Activated CD8-positive, alpha-beta memory T cell treated with anti-CD3 and anti-CD28 coated beads for 36 hours (primary cell): ENCODE data around the gene TRIM67. TPM values are rescaled to one million over a fixed set of nuclear protein-coding genes. Genes with fewer than 3 reads are reported as not detected.
"Not testable (repeated sequence)": the region's sequence is repeated elsewhere in the genome, so short reads cannot be mapped to it uniquely, and the experiment has no call there.

Experiments
- CTCF ChIA-PET: fragments of 350-600 bp; sonication (Branson Sonifier 250); formaldehyde crosslinking; loops from one replicate; lab custom pipeline; 2021; ENCODE audit warnings: antibody characterized with exemption; lab: Charles Lee
- POLR2A ChIA-PET: fragments of 350-600 bp; sonication (Branson Sonifier 250); formaldehyde crosslinking; loops from one replicate; lab custom pipeline; 2021; ENCODE audit warnings: antibody characterized with exemption; lab: Charles Lee
- total RNA-seq, 2 experiments: library from RNA; stranded (reverse); gene quantifications; one replicate each; pipeline ENCODE4 v1.2.3, GENCODE V29; 2021

The TRIM67 gene
- not detected for total RNA-seq

DNA sequence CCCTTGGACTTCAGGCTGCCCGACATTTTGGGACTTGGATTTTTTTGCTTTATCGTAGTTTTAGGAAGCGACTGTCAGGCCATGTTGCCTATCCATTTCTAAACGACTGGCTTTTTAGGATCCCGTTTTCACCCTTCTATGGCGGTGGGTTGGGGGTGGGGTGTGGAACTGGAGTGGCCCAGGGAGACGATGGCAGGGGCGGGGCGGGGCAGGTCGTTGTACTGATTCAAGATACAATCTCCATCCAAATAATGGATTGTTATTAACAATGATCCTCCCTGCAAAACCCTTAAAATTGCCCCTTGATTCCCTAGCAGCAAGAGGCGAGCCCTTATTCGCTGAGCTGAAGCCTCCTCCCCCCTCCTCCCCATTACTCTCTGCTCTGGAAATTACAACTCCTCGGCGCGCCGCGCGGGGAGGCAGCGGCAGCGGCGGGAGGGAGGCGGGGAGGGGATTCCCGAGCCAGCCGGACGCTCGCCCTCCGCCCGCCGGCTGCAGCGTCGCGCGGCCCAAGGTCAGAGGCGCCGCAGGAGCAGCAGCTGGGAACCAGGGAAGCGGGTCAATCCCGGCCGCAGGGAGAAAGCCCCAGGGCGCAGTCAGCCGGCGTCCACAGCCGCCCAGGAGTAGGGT is at the start of gene TRIM67:
Gene TRIM67, plus strand, starts transcription at position 392 of the 630 bp plus-strand sequence. CDS start 912 bp downstream, outside the sequence.
- ChIA-PET CTCF (no interaction called here), POLR2A (no interaction called here)

- ChIA-PET CTCF (no interaction called here), POLR2A (no interaction called here)
These were observed 45.1 kb upstream of the TRIM67 start for GRCh38 chr1:231116738-231117137.

DNA sequence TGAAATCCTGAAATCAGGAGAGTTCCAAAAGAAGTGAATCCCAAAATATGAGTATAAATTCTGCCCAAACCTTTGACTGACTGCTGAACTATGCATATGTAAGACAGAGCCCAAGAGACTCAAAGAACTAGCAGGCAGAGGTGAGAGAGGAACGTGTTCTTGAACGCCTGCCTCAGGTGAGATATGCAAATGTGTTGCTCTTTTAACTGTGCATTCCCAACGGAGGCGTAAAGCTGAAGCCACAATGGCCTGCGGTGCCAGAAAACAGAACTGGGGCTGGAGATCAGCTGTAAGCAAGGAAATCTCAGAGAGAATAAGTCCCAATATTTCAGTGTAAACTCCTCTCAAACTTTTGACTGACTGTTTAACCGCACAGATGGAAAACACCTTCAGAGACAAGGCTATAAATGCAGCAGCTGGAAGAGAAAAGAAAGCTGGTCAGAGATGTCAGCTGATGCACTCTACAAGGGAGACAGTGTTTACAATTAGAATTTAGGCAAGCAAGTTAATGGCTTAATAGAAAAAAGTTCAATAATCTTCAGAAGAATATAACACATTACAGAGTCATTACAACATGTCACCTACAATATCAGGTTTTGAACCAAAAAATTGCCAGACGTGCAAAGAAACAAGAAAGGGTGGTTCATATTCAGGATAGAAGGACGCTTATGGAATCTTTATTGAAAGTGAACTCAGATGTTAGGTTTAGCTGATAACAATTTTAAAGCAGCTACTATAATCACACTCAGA is 43.0 kb upstream of the TRIM67 start:
- ChIA-PET CTCF (no interaction called here), POLR2A (no interaction called here)

GRCh38 chr1:231121533-231121932 is 40.3 kb upstream of the TRIM67 start:
- ChIA-PET POLR2A (no interaction called here), CTCF (no interaction called here)

DNA sequence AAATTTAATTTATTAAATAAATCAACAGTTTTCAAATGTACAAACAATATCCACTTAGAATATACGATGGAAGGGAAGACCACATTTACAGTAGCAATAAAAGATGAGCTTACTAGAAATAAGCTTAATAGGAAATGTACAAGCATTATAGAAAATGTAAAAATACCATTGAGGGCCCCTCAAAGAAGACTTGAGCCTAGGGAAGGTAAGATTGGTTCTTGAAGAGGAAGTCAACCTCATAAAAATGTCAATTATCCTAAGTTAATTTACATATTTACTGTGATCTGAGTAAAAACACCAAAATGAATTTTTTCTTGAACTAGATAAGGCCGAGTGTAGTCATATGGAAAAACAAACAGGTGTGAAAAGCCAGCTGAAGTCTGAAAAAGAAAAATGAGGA is 39.7 kb upstream of the TRIM67 start:
- CTCF ChIA-PET: no interaction called here
- POLR2A ChIA-PET: no interaction called here

DNA sequence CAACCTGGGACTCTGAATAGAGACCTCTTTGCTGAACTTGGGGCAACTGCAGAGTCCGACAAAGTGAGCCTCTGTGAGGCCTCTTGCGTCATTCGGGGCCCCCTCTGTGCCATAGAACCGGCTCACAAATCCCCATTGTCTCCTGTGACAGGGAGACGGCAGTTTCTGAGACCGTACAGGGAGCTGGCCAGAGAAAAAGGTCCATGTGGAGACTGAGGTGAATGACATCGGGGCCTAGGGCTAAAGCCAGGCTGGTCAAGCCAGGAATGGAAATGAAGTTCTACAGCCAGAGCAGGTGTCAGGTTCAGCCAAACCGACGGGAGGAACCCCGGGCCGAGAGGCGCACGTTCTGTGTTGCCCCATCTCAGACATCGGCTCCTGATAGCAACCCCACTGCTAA is 37.1 kb upstream of the TRIM67 start:
- ChIA-PET POLR2A (no interaction called here), CTCF (interaction anchor here (0.6 kb wide), 1 partner anchor 977 kb away, joined by 3 read pairs; no protein-coding TSS in a partner anchor)

GRCh38 chr1:231125972-231126580 is 35.8 kb upstream of the TRIM67 start:
- POLR2A ChIA-PET: no interaction called here
- CTCF ChIA-PET: no interaction called here

DNA sequence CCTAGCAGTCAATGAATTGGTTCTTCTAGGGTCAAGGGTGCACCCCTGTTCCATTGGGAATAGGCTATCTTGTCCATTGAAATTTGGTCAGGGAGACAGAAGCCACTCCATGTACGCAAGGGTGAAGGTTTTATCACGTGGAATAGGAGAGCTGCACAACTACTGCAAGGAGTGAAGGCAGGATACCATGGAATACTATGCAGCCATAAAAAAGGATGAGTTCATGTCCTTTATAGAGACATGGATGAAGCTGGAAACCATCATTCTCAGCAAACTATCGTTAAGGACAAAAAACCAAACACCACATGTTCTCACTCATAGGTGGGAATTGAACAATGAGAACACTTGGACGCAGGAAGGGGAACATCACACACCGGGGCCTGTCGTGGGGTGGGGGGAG is 34.8 kb upstream of the TRIM67 start:
- CTCF ChIA-PET, POLR2A ChIA-PET: not testable (repeated sequence)

GRCh38 chr1:231128471-231128870 is 33.4 kb upstream of the TRIM67 start:
- POLR2A ChIA-PET, CTCF ChIA-PET: not testable (repeated sequence)

DNA sequence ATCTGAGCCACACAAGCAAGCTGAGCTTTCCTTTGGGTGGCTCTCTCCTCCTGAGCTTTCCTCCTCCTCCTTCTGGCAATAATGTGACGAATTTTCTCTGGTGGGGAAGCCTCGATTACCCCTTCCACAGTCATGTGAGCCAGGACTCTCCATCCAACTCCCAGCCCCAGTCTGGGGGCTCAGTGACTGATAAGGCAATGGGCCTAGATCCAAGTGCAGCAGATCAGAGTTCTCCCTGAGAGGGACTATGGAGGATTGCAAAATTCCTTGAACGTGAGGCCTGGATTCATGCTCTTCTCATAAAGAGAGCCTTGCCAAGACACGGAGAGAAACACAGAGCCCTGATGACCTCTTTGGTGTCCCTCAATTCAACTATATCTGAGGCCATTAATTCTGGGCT is 31.3 kb upstream of the TRIM67 start:
- ChIA-PET POLR2A (no interaction called here), CTCF (no interaction called here)

GRCh38 chr1:231132591-231132990 is 29.3 kb upstream of the TRIM67 start:
- POLR2A ChIA-PET: not testable (repeated sequence)
- CTCF ChIA-PET: interaction anchor here (1.1 kb wide), 1 partner anchor 92 kb away, joined by 6 read pairs; no protein-coding TSS in a partner anchor

GRCh38 chr1:231134624-231135023 is 27.2 kb upstream of the TRIM67 start:
- ChIA-PET POLR2A (no interaction called here), CTCF (no interaction called here)

DNA sequence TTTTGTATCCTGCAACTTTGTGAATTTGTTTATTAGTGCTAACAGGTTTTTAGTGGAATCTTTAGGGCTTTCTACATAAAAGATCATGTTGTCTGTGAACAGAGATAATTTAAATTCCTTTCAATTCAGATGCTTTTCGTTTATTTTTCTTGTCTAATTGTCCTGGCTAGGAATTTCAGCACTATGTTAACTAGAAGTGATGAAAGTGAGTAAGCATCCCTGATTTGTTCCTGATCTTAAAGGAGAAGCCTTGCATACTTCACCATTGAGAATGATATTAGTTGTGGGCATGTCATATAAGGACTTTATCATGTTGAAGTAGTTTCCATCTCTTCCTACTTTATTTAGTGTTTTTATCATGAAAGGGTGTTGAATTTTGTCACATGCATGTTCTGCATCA is 23.6 kb upstream of the TRIM67 start:
- ChIA-PET CTCF (no interaction called here), POLR2A (no interaction called here)

DNA sequence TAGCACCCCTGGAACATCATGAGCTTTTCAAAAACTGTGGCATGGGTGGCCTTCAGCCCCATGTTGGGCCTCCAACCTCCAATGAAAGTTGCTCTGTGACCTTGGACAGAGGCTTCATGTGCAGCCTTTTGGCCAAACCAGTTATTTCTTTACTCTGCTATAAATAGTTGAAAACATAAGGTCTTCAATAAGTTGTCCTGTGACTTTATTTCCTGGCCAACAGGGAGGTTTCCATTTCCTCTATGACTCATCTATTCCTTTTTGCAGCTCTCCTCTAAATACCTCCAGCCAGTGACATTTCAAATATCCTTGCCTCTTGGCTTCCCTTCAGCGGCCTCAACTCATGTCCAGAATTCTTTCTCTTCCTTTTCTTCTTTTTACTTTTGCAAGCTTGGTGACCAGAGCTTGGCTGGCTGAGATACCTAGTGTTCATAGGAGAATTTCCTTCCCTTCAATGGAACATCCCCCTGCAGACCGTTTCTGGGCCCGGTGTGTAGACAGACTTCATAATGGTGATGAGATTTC is 22.7 kb upstream of the TRIM67 start:
- ChIA-PET CTCF (no interaction called here), POLR2A (no interaction called here)

DNA sequence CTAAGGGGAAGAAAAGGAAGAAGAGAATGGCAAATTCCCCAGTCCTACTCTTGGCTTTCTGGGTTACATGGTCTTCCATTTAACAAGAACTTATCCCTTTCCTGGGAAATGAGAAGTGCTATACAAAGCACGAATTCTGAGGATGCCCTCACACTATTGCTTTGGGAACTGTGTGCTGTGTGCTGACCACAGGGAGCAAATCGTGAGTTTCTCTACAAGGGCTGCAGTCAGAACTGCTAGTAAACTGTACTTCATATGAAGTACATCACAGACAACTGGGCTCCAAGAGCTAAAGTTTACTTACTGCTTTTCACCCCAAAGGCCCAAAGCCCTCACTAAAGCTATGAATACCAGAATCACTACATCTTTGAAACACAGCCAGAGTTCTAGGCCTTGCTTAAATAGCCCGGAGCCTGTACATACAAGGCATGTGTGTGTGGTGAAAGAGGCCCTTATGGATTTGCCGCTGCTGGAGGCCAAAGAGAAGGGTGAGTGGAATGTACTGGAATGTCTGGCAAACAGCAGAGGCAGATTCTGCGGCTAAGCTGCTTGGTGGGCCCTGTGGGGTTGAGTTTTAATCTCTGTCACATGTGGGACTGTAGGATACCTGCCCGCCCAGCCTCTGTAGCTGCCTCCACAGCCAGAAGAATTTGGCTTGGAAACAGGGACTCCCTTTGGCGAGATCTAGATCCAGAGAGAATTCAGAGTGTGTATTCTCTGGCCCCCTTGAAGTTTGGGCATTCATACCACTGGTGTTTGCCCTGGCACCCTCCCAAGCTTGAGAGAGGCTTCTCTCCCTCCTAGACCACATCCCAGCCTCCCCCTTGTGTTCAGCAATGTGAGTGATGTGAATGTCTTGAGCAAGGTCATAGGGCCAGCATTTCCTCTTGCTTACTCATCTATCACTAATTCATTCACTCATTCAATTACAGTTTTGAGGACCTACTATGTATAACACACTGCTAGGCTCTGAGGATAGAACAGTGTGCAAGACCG is 21.9 kb upstream of the TRIM67 start:
- ChIA-PET CTCF (no interaction called here), POLR2A (no interaction called here)

DNA sequence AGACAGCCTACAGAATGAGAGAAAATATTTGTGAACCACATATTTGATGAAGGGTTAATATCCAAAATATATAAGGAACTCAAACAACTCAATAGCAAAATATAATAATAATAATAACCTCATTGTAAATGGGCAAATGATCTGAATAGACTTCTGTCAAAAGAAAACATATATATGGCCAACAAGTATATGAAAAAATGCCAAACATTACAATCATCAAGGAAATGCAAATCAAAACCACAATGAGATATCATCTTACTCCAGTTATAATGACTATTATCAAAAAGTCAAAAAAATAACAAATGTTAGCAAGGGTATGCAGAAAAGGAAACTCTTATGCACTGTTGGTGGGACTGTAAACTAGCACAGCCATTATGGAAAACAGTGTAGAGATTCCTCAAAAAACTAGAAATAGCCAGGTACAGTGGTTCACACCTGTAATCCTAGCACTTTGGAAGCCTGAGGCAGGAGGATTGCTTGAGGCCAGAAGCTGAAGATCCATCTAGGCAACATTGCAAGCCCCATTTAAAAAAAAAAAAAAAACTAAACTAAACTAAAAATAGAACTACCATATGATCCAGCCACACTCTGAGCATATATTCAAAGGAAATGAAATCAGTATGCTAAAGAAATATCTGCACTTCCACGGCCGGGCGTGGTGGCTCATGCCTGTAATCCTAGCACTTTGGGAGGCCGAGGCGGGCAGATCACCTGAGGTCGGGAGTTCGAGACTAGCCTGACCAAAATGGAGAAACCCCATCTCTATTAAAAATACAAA is 17.3 kb upstream of the TRIM67 start:
- ChIA-PET POLR2A (no interaction called here), CTCF (no interaction called here)

GRCh38 chr1:231147896-231148295 is 14.0 kb upstream of the TRIM67 start:
- CTCF ChIA-PET: no interaction called here
- POLR2A ChIA-PET: no interaction called here

GRCh38 chr1:231151811-231152210 is 10.0 kb upstream of the TRIM67 start:
- ChIA-PET POLR2A (no interaction called here), CTCF (no interaction called here)

GRCh38 chr1:231153726-231154125 is 8.1 kb upstream of the TRIM67 start:
- CTCF ChIA-PET: no interaction called here
- POLR2A ChIA-PET: no interaction called here
